Measurements from ENCODE around the gene KRT74.

Gene KRT74

DNA sequence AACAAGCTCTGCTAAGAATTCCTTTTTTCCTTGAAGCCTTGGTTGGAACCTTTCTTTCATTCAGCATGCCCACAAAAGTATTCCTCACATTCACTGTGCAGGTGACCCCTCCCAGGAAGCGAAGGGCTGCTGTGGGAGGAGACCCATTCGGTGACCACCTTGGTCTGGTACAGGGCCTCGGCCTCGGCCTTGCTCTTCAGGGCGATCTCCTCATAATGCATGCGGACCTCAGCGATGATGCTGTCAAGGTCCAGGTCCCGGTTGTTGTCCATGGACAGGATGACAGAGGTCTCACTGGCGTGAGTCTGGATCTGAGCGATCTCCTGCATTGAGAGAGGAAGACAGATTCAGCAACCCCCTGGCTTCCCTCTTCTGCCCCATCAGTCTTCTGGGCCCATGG lies 3.1 kb downstream of the KRT74 start:
- DNase-seq, result no peak

DNA sequence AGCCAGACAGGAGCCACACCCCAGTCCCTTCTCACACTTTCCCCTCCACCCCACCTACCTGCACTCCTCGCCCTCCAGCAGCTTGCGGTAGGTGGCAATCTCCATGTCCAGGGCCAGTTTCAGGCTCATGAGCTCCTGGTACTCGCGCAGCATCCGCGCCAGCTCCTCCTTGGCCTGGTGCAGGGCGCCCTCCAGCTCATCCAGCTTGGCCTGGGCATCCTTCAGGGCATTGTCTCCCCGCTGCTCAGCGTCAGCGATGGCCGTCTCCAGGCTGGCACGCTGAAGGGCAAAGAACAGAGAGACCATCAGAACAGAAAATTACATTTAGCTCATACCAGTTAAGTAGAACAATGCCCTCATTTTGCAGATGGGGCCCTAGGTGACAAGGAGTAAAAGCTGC lies 5.5 kb downstream of the KRT74 start:
- no peak for DNase-seq

- DNase-seq, result no peak
These were observed 6.8 kb downstream of the KRT74 start for GRCh38 chr12:52566847-52567291.

DNA sequence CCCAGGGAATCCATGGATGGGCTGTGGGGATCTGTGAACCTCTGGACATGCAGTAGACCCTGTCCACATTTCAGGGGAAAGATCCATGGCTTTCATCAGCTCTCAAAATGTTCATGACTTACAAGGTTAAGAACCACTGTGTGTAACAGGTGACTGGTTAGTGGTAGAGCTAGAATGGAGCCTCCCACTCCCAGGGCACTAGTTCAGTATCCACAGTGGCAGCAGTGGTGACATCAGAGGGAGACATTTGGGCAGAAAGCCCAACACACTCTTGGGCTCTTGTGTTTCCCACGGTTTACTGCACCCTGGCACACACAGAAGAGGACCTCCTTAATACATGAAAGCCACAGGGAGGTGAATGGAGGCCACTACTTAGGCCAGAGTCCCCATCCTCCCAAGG lies 9.1 kb downstream of the KRT74 start:
- no peak for DNase-seq

GRCh38 chr12:52561880-52562449 lies 11.7 kb downstream of the KRT74 start:
- DNase-seq, result no peak

GRCh38 chr12:52559979-52560378 lies 13.7 kb downstream of the KRT74 start:
- no peak for DNase-seq

GRCh38 chr12:52558781-52559445 lies 14.7 kb downstream of the KRT74 start:
- no peak for DNase-seq

DNA sequence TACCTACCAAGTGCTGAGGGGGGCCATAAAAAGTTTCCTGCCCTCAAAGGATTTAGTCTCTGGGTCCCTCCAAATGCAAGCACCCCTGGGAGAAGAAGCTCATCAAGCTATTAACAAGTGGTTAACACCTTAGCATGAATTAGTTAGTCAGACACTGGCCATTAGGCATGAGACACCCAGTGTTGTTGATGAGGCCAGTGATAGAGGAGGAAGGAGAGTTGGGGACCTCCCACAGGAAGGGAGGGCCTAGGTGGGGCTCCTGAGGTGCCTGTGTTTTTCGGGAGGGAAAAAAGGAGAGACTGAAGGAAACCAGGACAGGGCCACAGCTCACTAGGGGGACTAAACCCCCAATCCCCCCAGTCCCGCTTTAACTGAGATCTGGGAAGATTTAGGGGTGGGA lies 16.2 kb downstream of the KRT74 start:
- no peak for DNase-seq

DNA sequence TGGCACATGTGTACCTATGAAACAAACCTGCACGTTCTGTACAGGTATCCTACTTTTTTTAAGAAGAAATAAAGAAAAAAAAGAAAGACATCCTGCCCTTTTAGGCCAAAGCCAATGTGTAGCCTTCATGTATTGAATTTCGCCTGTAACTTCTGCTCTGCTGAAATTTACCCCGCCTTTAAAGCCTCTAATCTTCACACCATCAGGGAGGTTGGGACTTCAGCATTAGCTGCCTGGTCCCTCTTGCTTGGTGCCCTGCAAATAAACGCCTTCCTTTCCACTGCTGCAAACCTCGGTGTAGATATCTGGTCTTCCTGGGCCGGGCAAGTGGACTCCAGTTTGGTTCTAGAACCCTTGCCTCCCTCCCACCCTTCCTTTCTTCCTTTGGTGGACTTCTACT lies 18.1 kb downstream of the KRT74 start:
- no peak for DNase-seq

DNA sequence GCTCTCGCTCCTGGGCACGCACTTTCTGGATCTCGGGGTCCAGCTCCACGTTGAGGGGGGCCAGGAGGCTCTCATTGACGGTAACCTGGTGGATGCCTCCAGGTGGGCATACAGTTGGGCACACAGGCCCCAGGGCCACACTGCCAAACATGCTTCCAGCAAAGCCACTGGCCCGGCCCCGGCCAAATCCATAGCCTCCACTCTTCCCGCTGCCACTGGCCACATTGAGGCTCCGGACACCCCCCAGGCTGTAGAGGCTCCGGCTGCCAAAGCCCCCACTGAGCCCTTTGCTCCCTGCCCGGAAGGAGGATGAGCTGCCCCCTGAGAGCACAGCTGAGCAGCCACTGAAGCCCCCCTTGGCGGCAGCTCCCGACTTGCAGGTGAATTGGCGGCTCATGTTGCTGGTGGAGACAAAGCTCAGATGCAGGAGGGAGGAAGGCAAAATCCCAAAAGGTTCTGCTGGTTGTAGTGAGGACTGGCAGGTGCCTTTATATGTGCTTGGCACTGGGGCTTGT lies 20.9 kb downstream of the KRT74 start, which contains the start of gene KRT71:
Gene KRT71, minus strand, starts transcription at position 465 of the 515 bp plus-strand sequence. Its CDS starts 68 bp downstream, at position 397.
- no peak for DNase-seq

GRCh38 chr12:52552055-52552454 lies 21.6 kb downstream of the KRT74 start:
- DNase-seq, result no peak

DNA sequence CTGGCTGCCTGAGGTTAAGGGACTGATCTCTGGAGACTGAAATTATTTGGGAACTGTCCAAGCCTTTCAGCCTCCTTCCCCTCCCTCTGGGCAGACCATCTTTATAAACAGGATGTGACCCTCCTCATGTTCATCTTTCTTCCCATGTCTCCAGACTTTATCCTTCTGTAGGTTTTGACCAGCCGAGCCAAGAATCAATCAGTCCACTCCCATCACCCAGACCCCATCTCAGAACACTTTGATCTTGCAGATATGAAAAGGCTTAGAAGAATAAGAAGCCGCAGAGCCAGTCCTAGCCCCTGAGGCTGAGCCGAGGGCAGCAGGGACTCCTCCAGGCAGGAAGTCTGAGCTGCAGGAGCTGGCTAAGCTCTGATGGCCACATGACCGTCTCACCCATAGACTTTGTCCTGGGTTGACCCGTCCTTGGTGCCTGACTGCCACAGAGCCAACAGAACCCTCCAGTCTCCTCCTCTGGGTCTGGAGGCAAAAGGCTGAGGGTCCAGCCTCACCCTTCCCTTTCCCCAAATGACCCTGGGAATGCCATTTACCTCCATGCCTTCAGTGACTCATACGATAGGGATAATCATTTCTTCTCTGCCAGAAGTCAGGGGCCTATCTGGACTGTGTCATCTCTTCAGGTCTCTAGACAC lies 22.3 kb downstream of the KRT74 start:
- DNase-seq, result no peak

- DNase-seq, result no peak
These were observed 27.5 kb downstream of the KRT74 start for GRCh38 chr12:52546126-52546525.

- no peak for DNase-seq
These were observed 29.4 kb downstream of the KRT74 start for GRCh38 chr12:52543985-52544883.

DNA sequence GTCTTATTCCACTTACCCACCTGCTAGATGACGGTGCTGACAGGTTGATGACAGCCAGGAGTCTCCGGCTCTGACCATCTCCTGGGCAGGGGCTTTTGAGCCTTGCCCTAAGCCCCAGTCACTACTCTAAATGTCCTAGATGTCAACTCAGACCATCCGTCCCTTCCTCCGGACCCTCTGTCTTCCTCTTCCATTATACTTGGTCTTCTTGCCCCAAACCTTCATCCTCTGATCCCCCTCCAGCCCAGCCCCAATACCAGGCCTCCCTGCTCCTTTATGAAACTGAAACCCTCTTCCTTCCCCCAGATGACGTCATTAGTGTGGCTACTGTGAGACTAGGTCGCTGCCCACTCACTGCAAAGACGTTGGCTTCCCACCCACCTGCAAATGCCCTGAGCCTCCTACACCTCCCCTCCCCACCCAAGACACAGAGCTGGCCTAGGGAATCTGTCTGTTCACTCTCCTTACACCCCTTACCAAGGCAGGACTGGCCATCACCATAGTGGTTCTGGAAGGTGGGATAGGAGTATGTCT lies 30.8 kb downstream of the KRT74 start:
- DNase-seq, result peak in 1 of 5 donors; percentile 2

- no peak for DNase-seq
These were observed 31.5 kb downstream of the KRT74 start for GRCh38 chr12:52542157-52542556.

DNA sequence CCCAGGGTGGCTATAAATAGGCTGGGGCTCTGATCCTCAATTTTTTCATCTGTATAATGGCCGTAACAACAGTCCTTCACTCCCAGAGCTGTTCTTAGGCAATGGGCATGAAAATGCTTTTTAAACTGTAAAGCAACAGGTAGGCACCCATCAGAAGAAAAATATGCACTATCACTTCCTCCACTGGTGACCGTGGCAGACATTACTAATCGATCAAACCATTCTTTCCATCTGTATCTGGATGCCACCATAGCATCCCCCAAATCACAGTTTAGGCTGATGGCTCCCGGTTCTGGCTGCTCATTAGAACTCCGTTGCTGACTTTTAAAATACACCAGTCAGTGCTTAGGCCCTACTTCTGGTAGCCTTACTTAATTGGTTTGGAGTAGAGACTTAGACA lies 31.9 kb downstream of the KRT74 start:
- no peak for DNase-seq

DNA sequence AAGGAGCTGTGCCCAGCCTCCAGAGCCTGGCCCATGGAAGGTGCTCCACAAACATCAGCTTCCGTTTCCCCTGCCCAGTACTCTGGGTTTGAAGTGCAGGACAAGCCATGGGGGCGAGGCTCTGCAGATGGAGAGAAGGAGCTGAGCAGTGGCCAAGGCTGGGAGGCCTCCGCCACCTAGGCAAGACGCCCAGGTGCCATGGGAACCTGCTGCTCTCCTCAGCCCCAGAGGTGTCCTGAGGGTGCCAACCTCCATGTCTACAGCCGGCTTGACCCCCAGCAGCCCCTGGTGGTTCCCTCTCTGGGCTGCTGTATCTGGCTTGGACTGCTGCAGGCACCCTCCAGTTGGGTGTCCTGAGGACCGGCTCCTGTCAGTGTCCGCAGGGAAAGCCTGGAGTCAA lies 33.1 kb downstream of the KRT74 start:
- DNase-seq, result no peak

DNA sequence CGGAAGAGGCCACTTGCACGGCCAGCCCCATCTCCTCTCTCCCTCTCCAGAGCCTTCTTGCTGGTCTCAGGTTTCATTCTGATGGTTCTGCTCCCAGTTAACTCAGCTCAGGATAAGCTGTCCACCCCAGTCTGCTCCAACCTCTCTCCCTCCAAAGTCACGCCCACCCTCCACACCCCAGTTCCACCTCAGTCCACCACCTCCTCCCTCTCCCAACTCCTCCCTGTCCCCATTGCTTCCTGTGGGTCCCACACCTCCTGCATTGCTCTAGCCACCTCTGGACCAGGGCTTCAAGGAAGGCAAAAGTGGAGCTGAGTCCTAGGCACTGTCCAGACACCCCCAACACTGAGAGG lies 33.8 kb downstream of the KRT74 start:
- no peak for DNase-seq

DNA sequence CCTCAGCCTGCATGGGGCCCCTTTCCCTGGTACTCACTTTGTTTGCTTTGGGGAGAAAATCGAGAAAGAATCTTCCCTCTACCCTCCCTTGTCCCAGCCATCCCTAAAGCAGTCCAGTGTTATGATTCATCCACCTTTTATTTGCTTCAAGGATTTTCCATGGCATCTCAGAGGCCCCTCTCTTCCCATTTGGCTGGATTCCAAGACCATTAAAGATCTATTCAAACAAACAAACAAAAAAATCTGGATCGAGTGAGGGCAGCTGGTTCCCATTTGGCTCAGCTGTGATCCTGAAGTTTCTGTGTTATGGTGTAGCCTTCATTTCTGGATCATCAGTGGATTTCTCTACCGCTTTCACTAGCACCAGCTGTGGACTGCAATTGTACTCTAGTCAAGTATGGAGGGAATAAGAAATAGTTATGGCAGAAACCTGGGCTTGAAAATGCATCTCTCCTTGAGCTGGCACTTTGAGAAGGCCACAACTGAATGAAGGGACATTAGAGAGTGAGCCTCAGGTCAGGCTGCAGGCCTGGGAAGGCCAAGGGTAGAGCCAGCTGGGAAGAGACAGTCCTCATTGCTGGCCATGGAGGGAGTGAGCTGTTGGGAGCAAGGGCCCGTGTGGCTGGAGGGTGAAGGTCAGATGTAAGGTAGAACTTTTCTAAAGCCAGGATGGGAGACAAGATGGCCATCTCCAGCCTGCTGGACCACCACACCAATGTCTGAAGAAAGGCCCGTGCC lies 34.4 kb downstream of the KRT74 start:
- no peak for DNase-seq

GRCh38 chr12:52537101-52537500 lies 36.5 kb downstream of the KRT74 start:
- DNase-seq, result no peak

GRCh38 chr12:52535574-52535973 lies 38.1 kb downstream of the KRT74 start:
- DNase-seq, result no peak

Data from T-helper 1 cell (primary cell).